ENCODE results near the gene RAB3GAP2.

DNA sequence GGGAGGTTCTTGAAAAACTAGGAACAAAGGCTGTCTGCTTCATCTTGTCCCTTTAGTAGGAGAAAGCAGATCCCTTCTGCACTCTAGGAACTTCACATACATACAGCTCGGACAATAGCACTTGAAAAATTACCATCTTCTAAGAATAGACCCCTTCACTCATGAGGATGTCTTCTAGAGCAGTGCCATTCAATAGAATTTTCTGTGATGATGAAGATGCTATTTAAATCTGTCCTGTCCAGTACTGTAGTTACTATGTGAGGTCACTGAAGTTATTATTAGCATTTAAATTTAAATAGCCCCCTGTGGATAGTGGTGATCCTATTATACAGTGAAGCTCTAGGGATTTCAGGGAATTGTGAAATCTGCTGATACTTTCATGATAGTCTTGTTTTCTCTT is 46.4 kb upstream of the RAB3GAP2 start:
- TF ChIP-seq, protein P1, sequence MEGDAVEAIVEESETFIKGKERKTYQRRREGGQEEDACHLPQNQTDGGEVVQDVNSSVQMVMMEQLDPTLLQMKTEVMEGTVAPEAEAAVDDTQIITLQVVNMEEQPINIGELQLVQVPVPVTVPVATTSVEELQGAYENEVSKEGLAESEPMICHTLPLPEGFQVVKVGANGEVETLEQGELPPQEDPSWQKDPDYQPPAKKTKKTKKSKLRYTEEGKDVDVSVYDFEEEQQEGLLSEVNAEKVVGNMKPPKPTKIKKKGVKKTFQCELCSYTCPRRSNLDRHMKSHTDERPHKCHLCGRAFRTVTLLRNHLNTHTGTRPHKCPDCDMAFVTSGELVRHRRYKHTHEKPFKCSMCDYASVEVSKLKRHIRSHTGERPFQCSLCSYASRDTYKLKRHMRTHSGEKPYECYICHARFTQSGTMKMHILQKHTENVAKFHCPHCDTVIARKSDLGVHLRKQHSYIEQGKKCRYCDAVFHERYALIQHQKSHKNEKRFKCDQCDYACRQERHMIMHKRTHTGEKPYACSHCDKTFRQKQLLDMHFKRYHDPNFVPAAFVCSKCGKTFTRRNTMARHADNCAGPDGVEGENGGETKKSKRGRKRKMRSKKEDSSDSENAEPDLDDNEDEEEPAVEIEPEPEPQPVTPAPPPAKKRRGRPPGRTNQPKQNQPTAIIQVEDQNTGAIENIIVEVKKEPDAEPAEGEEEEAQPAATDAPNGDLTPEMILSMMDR (IDR thresholded peaks at IDR 0.05 in 4 of 5, conservative IDR thresholded peaks at IDR 0.05 in 1 of 5), result no peak
- TF ChIP-seq POLR2A (IDR thresholded peaks at IDR 0.05), result no peak
